Ishikawa (cell line): ENCODE measurements around the gene DIPK1C.

ENCODE experiments used
- CEBPB ChIP-seq: IDR thresholded peaks from 2 replicates; pipeline ENCODE4 v1.6.1; 2012
- EGR1 ChIP-seq: IDR thresholded peaks from 2 replicates; pipeline ENCODE4 v1.6.1; 2012
- EP300 ChIP-seq: IDR thresholded peaks from 2 replicates; pipeline ENCODE4 v1.6.1; 2012; ENCODE audit warnings: borderline replicate concordance
- TAF1 ChIP-seq: IDR thresholded peaks from 2 replicates; pipeline ENCODE4 v1.6.1; 2012; ENCODE audit warnings: low read depth, mild to moderate bottlenecking
- ZBTB7A ChIP-seq: IDR thresholded peaks from 2 replicates; pipeline ENCODE4 v1.6.1; 2012; ENCODE audit warnings: low read depth
- TF ChIP-seq, protein P1 (sequence below): IDR thresholded peaks from 2 replicates; pipeline ENCODE4 v1.6.1; 2012; ENCODE audit warnings: low read depth, mild to moderate bottlenecking
- TF ChIP-seq, protein P2 (sequence below): IDR thresholded peaks from 2 replicates; pipeline ENCODE4 v1.6.1; 2012

DNA sequence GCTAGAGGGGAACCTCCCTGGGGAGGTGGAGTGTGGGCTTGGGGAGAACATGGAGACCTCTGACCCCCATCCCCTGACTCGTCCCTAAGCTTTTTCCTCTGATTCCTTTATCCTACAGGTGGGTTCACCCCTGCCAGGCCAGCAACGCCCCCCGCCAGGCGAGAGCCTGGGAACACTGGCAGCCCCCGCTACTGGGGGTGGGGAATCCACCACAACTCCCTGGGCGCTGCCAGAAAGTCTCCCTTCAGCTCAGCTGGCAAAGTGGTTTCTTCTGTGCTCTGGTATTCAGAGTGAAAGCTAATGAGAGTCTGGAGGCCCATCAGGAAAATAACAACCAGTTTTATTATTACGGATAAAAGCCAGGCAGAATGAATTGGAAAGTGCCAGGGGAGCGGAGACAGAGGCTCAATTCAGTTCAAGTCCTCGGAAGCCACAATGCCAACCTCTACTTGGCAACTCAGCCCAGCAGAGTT is 2.8 kb downstream of the DIPK1C start:
- TF ChIP-seq, protein P1, sequence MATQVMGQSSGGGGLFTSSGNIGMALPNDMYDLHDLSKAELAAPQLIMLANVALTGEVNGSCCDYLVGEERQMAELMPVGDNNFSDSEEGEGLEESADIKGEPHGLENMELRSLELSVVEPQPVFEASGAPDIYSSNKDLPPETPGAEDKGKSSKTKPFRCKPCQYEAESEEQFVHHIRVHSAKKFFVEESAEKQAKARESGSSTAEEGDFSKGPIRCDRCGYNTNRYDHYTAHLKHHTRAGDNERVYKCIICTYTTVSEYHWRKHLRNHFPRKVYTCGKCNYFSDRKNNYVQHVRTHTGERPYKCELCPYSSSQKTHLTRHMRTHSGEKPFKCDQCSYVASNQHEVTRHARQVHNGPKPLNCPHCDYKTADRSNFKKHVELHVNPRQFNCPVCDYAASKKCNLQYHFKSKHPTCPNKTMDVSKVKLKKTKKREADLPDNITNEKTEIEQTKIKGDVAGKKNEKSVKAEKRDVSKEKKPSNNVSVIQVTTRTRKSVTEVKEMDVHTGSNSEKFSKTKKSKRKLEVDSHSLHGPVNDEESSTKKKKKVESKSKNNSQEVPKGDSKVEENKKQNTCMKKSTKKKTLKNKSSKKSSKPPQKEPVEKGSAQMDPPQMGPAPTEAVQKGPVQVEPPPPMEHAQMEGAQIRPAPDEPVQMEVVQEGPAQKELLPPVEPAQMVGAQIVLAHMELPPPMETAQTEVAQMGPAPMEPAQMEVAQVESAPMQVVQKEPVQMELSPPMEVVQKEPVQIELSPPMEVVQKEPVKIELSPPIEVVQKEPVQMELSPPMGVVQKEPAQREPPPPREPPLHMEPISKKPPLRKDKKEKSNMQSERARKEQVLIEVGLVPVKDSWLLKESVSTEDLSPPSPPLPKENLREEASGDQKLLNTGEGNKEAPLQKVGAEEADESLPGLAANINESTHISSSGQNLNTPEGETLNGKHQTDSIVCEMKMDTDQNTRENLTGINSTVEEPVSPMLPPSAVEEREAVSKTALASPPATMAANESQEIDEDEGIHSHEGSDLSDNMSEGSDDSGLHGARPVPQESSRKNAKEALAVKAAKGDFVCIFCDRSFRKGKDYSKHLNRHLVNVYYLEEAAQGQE, result no peak
- TF ChIP-seq CEBPB (no peak), TAF1 (no peak), ZBTB7A (no peak), EP300 (no peak), EGR1 (no peak)
- TF ChIP-seq, protein P2, sequence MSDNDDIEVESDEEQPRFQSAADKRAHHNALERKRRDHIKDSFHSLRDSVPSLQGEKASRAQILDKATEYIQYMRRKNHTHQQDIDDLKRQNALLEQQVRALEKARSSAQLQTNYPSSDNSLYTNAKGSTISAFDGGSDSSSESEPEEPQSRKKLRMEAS, result no peak
